Testis (tissue), 2 donors: ENCODE measurements around the gene TTC39B.

Experiments
- CTCF ChIP-seq, 3 experiments: fragments of 450-650 bp in 2 of 3; fragments of 200-600 bp in 1 of 3; sonication (generic) in 1 of 3; IDR thresholded peaks; one replicate each; pipeline ENCODE4 v1.5.1; 2016 to 2019; ENCODE audit warnings: antibody characterized with exemption in 3 of 3, mild to moderate bottlenecking in 2 of 3, moderate library complexity in 1 of 3
- POLR2A ChIP-seq: fragments of 450-650 bp; IDR thresholded peaks from one replicate; pipeline ENCODE4 v1.6.1; 2017; ENCODE audit warnings: antibody characterized with exemption, mild to moderate bottlenecking, moderate library complexity

GRCh38 chr9:15115041-15115440 is 192.0 kb downstream of the TTC39B start:
- TF ChIP-seq POLR2A (no peak), CTCF (IDR thresholded peaks at IDR 0.05) (no peak)
